Bronchial epithelial cell (primary cell): Measurements from ENCODE around the gene MAP1LC3B. TPM values are rescaled to one million over a fixed set of nuclear protein-coding genes. Genes with fewer than 3 reads are reported as not detected.
A peak's percentile ranks its signal among the peaks of the same experiment; 100 is the strongest.

Source experiments
- DNase-seq: peaks from one replicate; pipeline ENCODE4 v3.0.0-alpha.2; 2010; ENCODE audit warnings: low read depth
- FAIRE-seq: peaks from 2 replicates; lab custom pipeline; 2011; peaks lifted over from hg19 to GRCh38; lab: Jason Lieb, UNC
- H3K27me3 ChIP-seq: 2 replicates; pipeline ENCODE4 v1.5.1; 2011; ENCODE audit warnings: low read length; ENCODE audit not compliant: control insufficient read depth, insufficient read depth
- H3K36me3 ChIP-seq: 2 replicates; pipeline ENCODE4 v1.5.1; 2011; ENCODE audit warnings: low read length; ENCODE audit not compliant: control insufficient read depth, insufficient read depth
- H3K4me3 ChIP-seq: 2 replicates; pipeline ENCODE4 v1.5.1; 2011; ENCODE audit warnings: mild to moderate bottlenecking, low read depth, low read length, control low read depth
- total RNA-seq: library from RNA; depleted of rRNA; stranded (reverse); fragments of >200 nt; gene quantifications from 2 replicates; pipeline ENCODE4 v1.2.1, GENCODE V29; 2014
- TF ChIP-seq, protein P1 (sequence below): IDR thresholded peaks from 2 replicates; pipeline ENCODE4 v1.5.1; 2011; ENCODE audit warnings: mild to moderate bottlenecking, moderate library complexity, low read length, control low read depth, inconsistent platforms; ENCODE audit not compliant: insufficient read depth, severe bottlenecking

The MAP1LC3B gene
- total RNA-seq, 1 donor from 2014 or later, result 75.8 TPM

DNA sequence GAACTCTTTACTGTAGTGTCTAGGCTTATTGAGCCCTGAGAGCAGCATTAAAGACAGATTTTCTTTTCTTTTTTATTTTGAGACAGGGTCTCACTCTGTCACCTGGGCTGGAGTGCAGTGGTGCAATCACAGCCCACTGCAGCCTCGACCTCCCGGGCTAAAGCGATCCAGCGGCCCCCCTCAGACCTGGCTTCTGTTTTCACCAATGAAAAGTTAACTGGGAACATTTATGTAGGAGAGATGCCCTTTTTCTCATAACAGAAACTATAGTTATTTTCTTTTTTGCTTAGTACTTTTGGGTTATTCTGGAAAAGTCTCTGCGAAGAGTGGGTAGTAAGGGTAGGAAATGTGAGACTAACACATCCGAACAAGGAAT is 1.5 kb downstream of the MAP1LC3B start:
- TF ChIP-seq, protein P1, sequence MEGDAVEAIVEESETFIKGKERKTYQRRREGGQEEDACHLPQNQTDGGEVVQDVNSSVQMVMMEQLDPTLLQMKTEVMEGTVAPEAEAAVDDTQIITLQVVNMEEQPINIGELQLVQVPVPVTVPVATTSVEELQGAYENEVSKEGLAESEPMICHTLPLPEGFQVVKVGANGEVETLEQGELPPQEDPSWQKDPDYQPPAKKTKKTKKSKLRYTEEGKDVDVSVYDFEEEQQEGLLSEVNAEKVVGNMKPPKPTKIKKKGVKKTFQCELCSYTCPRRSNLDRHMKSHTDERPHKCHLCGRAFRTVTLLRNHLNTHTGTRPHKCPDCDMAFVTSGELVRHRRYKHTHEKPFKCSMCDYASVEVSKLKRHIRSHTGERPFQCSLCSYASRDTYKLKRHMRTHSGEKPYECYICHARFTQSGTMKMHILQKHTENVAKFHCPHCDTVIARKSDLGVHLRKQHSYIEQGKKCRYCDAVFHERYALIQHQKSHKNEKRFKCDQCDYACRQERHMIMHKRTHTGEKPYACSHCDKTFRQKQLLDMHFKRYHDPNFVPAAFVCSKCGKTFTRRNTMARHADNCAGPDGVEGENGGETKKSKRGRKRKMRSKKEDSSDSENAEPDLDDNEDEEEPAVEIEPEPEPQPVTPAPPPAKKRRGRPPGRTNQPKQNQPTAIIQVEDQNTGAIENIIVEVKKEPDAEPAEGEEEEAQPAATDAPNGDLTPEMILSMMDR, result no peak
- H3K36me3 ChIP-seq, result peaks cover 12% of the 10 kb centered on the region
- FAIRE-seq, result no peak
- no peak for DNase-seq
- peak overlapping the region; percentile 67 for H3K4me3 ChIP-seq
- H3K27me3 ChIP-seq, result no peaks in the 10 kb centered on the region

DNA sequence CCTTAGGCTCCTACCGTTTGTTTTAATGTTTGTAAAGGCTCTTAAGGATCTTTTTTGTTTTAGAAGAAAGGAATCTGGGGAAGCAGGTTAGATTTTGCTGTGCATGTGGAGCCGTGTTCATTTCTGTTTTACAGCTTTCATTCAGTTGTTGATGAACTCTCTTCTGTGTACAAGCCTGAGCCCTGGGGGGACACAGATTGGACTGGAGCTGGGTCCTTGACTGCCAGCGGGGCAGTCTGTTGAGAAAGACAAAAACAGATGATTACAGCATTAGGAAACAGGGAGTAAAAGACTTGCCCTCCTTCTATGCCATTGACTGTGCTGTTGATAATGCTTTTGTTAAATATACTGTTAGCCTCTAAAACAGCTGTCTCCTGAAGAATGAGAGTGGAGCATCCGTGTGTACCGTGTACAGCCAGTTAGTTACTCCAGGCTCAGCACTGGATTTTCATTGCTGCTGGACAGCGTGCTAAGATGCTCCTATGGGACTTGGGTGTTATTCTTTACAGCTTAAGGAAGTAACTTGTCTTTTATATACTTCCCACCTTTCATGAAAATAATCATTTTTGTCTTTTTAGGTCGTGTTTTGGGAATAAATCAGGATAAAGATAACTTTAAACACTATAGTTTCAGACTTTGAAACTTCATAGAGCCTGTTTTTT is 3.2 kb downstream of the MAP1LC3B start:
- Histone ChIP-seq H3K36me3 (peaks cover 19% of the 10 kb centered on the region), H3K27me3 (no peaks in the 10 kb centered on the region), H3K4me3 (no peak overlapping the region)
- DNase-seq, result no peak
- FAIRE-seq, result no peak
- TF ChIP-seq, protein P1, result no peak

DNA sequence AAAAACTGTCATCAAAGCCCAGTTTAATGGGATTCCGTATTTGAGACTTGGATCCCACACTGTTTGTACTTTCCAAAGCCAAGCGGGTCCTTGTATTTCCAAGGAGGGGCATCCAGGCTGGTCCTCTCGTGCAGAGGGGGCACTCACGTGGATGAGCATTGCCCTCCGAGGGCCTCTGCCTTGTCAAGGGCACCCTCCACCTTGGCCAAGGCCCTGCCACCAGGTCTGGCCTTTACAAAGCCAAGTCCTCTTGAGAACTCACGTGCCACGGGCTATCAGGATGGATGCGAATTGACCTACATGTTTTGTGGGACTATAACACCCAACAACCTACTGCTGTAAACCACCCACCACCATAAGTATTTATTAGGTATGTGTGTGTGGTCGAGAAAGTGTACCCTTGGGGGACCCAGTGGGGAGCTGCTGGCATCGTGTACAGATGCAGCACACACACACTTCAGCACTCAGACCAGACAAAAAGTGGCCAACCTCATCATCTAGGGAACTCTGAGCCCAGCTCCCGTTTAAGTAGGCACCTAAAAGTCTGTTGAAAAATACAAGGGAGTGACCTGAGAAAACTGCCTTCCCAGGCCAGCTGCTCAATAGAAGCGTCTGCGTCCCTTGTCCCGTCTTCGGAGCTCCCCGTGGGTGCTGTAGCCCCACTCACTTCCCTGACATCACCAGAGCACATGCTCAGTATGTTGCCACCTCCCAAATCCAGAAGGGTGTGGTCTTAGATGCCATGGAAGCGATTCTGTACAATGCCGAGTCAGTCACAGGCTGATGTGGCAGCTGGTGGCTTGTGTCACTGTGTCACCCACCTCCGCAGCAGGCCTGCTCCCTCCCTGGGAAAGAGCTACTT is 12.9 kb downstream of the MAP1LC3B start:
- Histone ChIP-seq H3K4me3 (no peak overlapping the region), H3K36me3 (peaks cover 12% of the 10 kb centered on the region), H3K27me3 (no peaks in the 10 kb centered on the region)
- TF ChIP-seq, protein P1, result no peak
- DNase-seq (no peak), FAIRE-seq (no peak)

DNA sequence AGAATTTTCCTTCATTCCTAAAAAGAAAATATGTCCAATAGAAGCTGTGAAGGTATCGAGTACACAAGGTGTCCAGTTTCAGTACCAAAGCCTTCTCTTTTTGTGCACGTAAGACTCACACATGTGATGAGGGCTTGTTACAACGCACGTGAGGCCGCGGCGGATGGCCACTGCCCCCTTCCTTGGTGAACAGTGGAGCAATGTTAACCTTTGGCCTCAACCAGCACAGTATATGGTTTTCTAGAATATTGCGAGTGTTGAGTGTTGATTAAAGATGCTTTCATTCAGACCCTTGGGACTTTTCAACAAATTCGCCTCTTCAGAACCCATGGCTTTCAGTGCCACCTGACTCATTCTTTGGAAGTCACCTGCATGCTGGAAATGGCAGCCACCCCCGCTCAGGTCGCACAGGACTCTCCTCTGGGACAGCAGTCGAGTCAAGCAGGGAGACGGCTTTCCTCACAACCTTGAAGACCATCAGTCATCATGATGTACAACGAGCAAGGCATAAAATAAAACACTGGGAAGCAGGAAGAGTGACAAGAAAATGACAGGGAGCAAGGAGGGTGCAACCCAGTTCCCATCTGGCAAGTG is 14.5 kb downstream of the MAP1LC3B start:
- Histone ChIP-seq H3K4me3 (no peak overlapping the region), H3K36me3 (peaks cover 10% of the 10 kb centered on the region), H3K27me3 (no peaks in the 10 kb centered on the region)
- no peak for FAIRE-seq
- TF ChIP-seq, protein P1, result no peak
- no peak for DNase-seq

DNA sequence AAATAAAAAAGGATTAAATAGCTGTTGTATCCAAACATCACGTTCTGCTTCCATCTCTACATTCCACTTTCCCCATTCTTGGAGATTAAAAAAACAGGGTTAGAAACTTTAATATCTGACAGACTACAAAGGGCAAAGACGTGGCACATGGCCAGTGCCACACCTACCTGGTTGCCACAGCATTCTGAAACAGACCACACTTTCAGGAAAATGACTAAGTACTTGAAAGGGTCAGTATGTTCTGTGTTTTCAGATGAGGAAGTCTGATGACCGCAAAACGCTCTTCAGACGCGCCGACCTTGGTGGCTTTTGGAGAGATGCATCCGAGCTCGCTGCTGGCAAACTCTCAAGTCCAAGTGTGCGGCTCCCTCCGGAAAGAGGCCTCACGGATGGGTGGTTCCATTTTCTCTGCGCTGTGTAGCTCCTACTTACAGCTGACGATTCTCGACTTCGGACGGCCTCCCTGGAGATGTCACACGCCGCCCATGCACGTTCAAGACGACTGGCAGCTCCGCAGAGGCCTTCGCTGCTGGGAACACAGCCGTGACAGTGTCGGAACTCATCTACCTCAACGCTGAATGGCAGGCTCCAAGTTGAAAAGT is 15.5 kb downstream of the MAP1LC3B start:
- Histone ChIP-seq H3K27me3 (no peaks in the 10 kb centered on the region), H3K36me3 (peaks cover 12% of the 10 kb centered on the region), H3K4me3 (no peak overlapping the region)
- DNase-seq (peak; percentile 43), FAIRE-seq (no peak)
- TF ChIP-seq, protein P1, result no peak
